Measurements from ENCODE around the gene SGTA.

DNA sequence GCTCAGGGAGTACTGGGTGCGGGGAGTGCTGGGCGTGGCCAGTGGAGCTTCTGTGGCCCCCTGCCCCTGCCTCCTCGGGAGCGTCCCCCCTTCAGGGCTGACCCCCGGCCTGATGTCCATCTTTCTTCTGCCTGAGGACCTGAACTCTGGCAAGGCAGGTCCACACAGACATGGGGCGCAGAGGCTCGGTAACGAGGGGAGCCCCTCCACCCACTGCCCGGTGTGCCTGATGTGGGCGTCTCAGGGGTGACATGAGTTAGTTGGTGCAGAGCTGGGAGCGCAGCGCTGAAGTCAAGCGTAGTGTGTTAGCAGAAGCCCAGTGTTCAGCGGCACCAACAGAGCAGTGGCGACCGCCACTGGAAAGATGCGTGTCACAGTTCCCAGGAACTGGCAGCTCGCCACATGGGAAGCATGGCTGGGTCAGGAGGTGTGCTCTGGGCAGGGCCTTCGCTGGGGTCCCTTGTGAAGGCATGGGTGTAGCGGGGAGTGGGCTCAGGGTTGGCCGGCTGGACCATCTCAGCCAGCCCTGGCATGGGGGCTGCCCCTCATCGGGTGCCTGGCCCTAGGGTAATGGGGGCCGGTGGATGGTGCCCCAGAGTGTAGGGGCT, 13.7 kb upstream of the SGTA start:
- TF ChIP-seq, protein P1, sequence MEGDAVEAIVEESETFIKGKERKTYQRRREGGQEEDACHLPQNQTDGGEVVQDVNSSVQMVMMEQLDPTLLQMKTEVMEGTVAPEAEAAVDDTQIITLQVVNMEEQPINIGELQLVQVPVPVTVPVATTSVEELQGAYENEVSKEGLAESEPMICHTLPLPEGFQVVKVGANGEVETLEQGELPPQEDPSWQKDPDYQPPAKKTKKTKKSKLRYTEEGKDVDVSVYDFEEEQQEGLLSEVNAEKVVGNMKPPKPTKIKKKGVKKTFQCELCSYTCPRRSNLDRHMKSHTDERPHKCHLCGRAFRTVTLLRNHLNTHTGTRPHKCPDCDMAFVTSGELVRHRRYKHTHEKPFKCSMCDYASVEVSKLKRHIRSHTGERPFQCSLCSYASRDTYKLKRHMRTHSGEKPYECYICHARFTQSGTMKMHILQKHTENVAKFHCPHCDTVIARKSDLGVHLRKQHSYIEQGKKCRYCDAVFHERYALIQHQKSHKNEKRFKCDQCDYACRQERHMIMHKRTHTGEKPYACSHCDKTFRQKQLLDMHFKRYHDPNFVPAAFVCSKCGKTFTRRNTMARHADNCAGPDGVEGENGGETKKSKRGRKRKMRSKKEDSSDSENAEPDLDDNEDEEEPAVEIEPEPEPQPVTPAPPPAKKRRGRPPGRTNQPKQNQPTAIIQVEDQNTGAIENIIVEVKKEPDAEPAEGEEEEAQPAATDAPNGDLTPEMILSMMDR (optimal IDR thresholded peaks at IDR 0.05 in 1 of 3, IDR thresholded peaks at IDR 0.05 in 1 of 3, conservative IDR thresholded peaks at IDR 0.05 in 1 of 3; ENCODE audit: extremely low read depth in 1 of 3, insufficient read depth in 2 of 3, low read length in 3 of 3) = no peak
- no peak for TF ChIP-seq EZH2 (IDR thresholded peaks at IDR 0.05; ENCODE audit: low read length)

Data from keratinocyte (primary cell).